ENCODE measurements around the gene SLC28A3. TPM values are rescaled to one million over a fixed set of nuclear protein-coding genes. Genes with fewer than 3 reads are reported as not detected.

SLC28A3 gene
- total RNA-seq, 1 experiment from 2014 or later: not detected

GRCh38 chr9:84357275-84357674, 16.7 kb upstream of the SLC28A3 start:
- DNase-seq: no peak
- intact Hi-C loops (cut with micrococcal nuclease): no loop called here
- H3K27ac ChIP-seq (ENCODE audit: low read length): no peak overlapping the region
- H2AFZ ChIP-seq (ENCODE audit: low read length): no peak overlapping the region
- no peak overlapping the region for H3K4me2 ChIP-seq (ENCODE audit: low read length)
- no peaks in the 10 kb centered on the region for H3K79me2 ChIP-seq (ENCODE audit: low read length)
- no peaks in the 10 kb centered on the region for H3K27me3 ChIP-seq (ENCODE audit: low read length)
- H4K20me1 ChIP-seq (ENCODE audit: low read length): no peaks in the 10 kb centered on the region
- H3K4me1 ChIP-seq (ENCODE audit: insufficient read depth, low read length): no peaks in the 10 kb centered on the region
- no peak overlapping the region for H3K4me3 ChIP-seq (ENCODE audit: low read length)
- TF ChIP-seq EZH2 (IDR thresholded peaks at IDR 0.05; ENCODE audit: low read length, unreplicated experiment) (no peak), CTCF (conservative IDR thresholded peaks at IDR 0.05; ENCODE audit: low read depth, low read length) (no peak), EZH2phosphoT487 (IDR thresholded peaks at IDR 0.05; ENCODE audit: borderline replicate concordance, low read length) (no peak)
- H3K36me3 ChIP-seq (ENCODE audit: low read depth, low read length): no peaks in the 10 kb centered on the region
- no peaks in the 10 kb centered on the region for H3K9me2 ChIP-seq (replicated peaks; ENCODE audit: low read length)
- ChIA-PET CTCF (no interaction called here), POLR2A (ENCODE audit: unreplicated experiment) (no interaction called here)
- no peaks in the 10 kb centered on the region for H3K9me3 ChIP-seq (ENCODE audit: low read length)
- no TSS peak for BruUV-seq (replicated peaks)
- H3K9ac ChIP-seq (ENCODE audit: low read length): no peak overlapping the region
- no peak for ATAC-seq
- H3F3A ChIP-seq (ENCODE audit: low read length, unreplicated experiment): no peaks in the 10 kb centered on the region

GRCh38 chr9:84354035-84354434, 13.5 kb upstream of the SLC28A3 start:
- ATAC-seq (no peak), DNase-seq (no peak)
- Histone ChIP-seq H3K9ac (ENCODE audit: low read length) (no peak overlapping the region), H3K27ac (ENCODE audit: low read length) (no peak overlapping the region), H3K36me3 (ENCODE audit: low read depth, low read length) (no peaks in the 10 kb centered on the region), H3K9me2 (replicated peaks; ENCODE audit: low read length) (no peaks in the 10 kb centered on the region), H3K9me3 (ENCODE audit: low read length) (no peaks in the 10 kb centered on the region), H3K4me3 (ENCODE audit: low read length) (no peak overlapping the region), H4K20me1 (ENCODE audit: low read length) (no peaks in the 10 kb centered on the region), H3K4me2 (ENCODE audit: low read length) (no peak overlapping the region), H3K27me3 (ENCODE audit: low read length) (no peaks in the 10 kb centered on the region), H3K79me2 (ENCODE audit: low read length) (no peaks in the 10 kb centered on the region), H2AFZ (ENCODE audit: low read length) (no peak overlapping the region), H3F3A (ENCODE audit: low read length, unreplicated experiment) (no peaks in the 10 kb centered on the region), H3K4me1 (ENCODE audit: insufficient read depth, low read length) (no peaks in the 10 kb centered on the region)
- POLR2A ChIA-PET (ENCODE audit: unreplicated experiment): no interaction called here
- intact Hi-C loops (cut with micrococcal nuclease): no loop called here
- CTCF ChIA-PET: no interaction called here
- BruUV-seq (replicated peaks): no TSS peak
- TF ChIP-seq EZH2 (IDR thresholded peaks at IDR 0.05; ENCODE audit: low read length, unreplicated experiment) (no peak), CTCF (conservative IDR thresholded peaks at IDR 0.05; ENCODE audit: low read depth, low read length) (no peak)

- Histone ChIP-seq H3K4me2 (ENCODE audit: low read length) (no peak overlapping the region), H3K27ac (ENCODE audit: low read length) (no peak overlapping the region), H3F3A (ENCODE audit: low read length, unreplicated experiment) (no peaks in the 10 kb centered on the region), H3K9me2 (replicated peaks; ENCODE audit: low read length) (no peaks in the 10 kb centered on the region), H3K4me1 (ENCODE audit: insufficient read depth, low read length) (no peaks in the 10 kb centered on the region), H3K4me3 (ENCODE audit: low read length) (no peak overlapping the region), H3K9me3 (ENCODE audit: low read length) (no peaks in the 10 kb centered on the region), H3K9ac (ENCODE audit: low read length) (no peak overlapping the region), H2AFZ (ENCODE audit: low read length) (no peak overlapping the region), H3K79me2 (ENCODE audit: low read length) (no peaks in the 10 kb centered on the region), H3K36me3 (ENCODE audit: low read depth, low read length) (no peaks in the 10 kb centered on the region), H3K27me3 (ENCODE audit: low read length) (no peaks in the 10 kb centered on the region), H4K20me1 (ENCODE audit: low read length) (no peaks in the 10 kb centered on the region)
- intact Hi-C loops (cut with micrococcal nuclease): no loop called here
- peak; percentile 39 for DNase-seq
- ATAC-seq: no peak
- POLR2A ChIA-PET (ENCODE audit: unreplicated experiment): no interaction called here
- no TSS peak for BruUV-seq (replicated peaks)
- CTCF ChIA-PET: no interaction called here
- TF ChIP-seq CTCF (conservative IDR thresholded peaks at IDR 0.05; ENCODE audit: low read depth, low read length) (no peak), EZH2phosphoT487 (IDR thresholded peaks at IDR 0.05; ENCODE audit: borderline replicate concordance, low read length) (no peak), EZH2 (IDR thresholded peaks at IDR 0.05; ENCODE audit: low read length, unreplicated experiment) (no peak)
Measured at GRCh38 chr9:84349671-84350070, 9.1 kb upstream of the SLC28A3 start.
